GM18951 (cell line): ENCODE measurements around the gene TEX30.

Experiments used
- POLR2A ChIP-seq: IDR thresholded peaks from 4 replicates; pipeline ENCODE4 v1.6.1; 2011; ENCODE audit warnings: mild to moderate bottlenecking; ENCODE audit not compliant: insufficient read length, insufficient read depth; ENCODE audit errors: extremely low read depth
- in situ Hi-C: fragments of 300-500 bp; cut with MboI; formaldehyde crosslinking; loops from one replicate; pipeline ENCODE4 v1.12.0; 2022; ENCODE audit warnings: low sequenced_read_pairs, mixed read lengths, inconsistent platforms; ENCODE audit not compliant: unreplicated experiment

TEX30 gene

GRCh38 chr13:102772042-102772425 lies 1.6 kb downstream of the TEX30 start:
- TF ChIP-seq POLR2A: no peak
- in situ Hi-C loops: no loop called here

- in situ Hi-C loops: no loop called here
- TF ChIP-seq POLR2A: no peak
Observed at GRCh38 chr13:102771298-102772041, 2.1 kb downstream of the TEX30 start.

GRCh38 chr13:102770435-102770834 lies 3.2 kb downstream of the TEX30 start:
- in situ Hi-C loops: no loop called here
- no peak for TF ChIP-seq POLR2A

- in situ Hi-C loops: no loop called here
- no peak for TF ChIP-seq POLR2A
Observed at GRCh38 chr13:102769679-102770078, 3.9 kb downstream of the TEX30 start.

- no peak for TF ChIP-seq POLR2A
- in situ Hi-C loops: no loop called here
Observed at GRCh38 chr13:102768909-102769308, 4.7 kb downstream of the TEX30 start.

- in situ Hi-C loops: no loop called here
- no peak for TF ChIP-seq POLR2A
Observed at GRCh38 chr13:102763741-102764140, 9.8 kb downstream of the TEX30 start.

- in situ Hi-C loops: no loop called here
- no peak for TF ChIP-seq POLR2A
Observed at GRCh38 chr13:102761071-102761470, 12.5 kb downstream of the TEX30 start.

GRCh38 chr13:102758842-102759241 lies 14.7 kb downstream of the TEX30 start:
- no peak for TF ChIP-seq POLR2A
- in situ Hi-C loops: no loop called here

GRCh38 chr13:102757006-102757405 lies 16.6 kb downstream of the TEX30 start:
- TF ChIP-seq POLR2A: no peak
- in situ Hi-C loops: no loop called here

- no peak for TF ChIP-seq POLR2A
- in situ Hi-C loops: no loop called here
Observed at GRCh38 chr13:102751886-102752285, 21.7 kb downstream of the TEX30 start.

GRCh38 chr13:102742506-102742905 lies 31.1 kb downstream of the TEX30 start:
- in situ Hi-C loops: no loop called here
- no peak for TF ChIP-seq POLR2A

GRCh38 chr13:102742101-102742500 lies 31.5 kb downstream of the TEX30 start:
- in situ Hi-C loops: no loop called here
- no peak for TF ChIP-seq POLR2A

GRCh38 chr13:102729560-102730270 lies 43.9 kb downstream of the TEX30 start:
- in situ Hi-C loops: no loop called here
- no peak for TF ChIP-seq POLR2A

- TF ChIP-seq POLR2A: no peak
- in situ Hi-C loops: no loop called here
Observed at GRCh38 chr13:102726430-102726829, 47.2 kb downstream of the TEX30 start.

- in situ Hi-C loops: no loop called here
- no peak for TF ChIP-seq POLR2A
Observed at GRCh38 chr13:102724923-102725322, 48.7 kb downstream of the TEX30 start.

GRCh38 chr13:102721800-102722231 lies 51.8 kb downstream of the TEX30 start:
- TF ChIP-seq POLR2A: no peak
- in situ Hi-C loops: no loop called here
